A673 (cell line): ENCODE data around the gene MYL6B. TPM values are rescaled to one million over a fixed set of nuclear protein-coding genes. Genes with fewer than 3 reads are reported as not detected.

Source experiments
- BruUV-seq: library from RNA; stranded (reverse); fragments of 400-500 nt; replicated peaks from 2 replicates; lab custom pipeline; 2021; lab: Mats Ljungman, UMichigan
- CTCF ChIA-PET: fragments of 300-600 bp; sonication (Branson Sonifier 250); formaldehyde crosslinking; loops from one replicate; lab custom pipeline; 2022; ENCODE audit warnings: antibody characterized with exemption; lab: Charles Lee
- POLR2A ChIA-PET: fragments of 300-600 bp; sonication (Branson Sonifier 250); formaldehyde crosslinking; loops from one replicate; lab custom pipeline; 2022; ENCODE audit warnings: antibody characterized with exemption; ENCODE audit not compliant: low non-redundant PET; lab: Charles Lee
- DNase-seq: peaks from one replicate; pipeline ENCODE4 v3.0.0-alpha.2; 2015; ENCODE audit warnings: low spot score
- H3K27ac ChIP-seq: fragments of 200-600 bp; sonication (generic); 2 replicates; pipeline ENCODE4 v1.5.1; 2016; ENCODE audit warnings: mixed run types, low read depth, mild to moderate bottlenecking, mixed read lengths, antibody characterized with exemption, low read length; ENCODE audit not compliant: poor library complexity, severe bottlenecking
- H3K27me3 ChIP-seq: fragments of 200-600 bp; sonication (generic); replicated peaks from 2 replicates; pipeline ENCODE4 v1.6.1; 2017; ENCODE audit warnings: mixed run types, low read depth, mild to moderate bottlenecking, mixed read lengths, antibody characterized with exemption, low read length; ENCODE audit not compliant: insufficient read depth, poor library complexity
- H3K36me3 ChIP-seq: fragments of 200-600 bp; sonication (generic); 2 replicates; pipeline ENCODE4 v1.6.1; 2016; ENCODE audit warnings: mixed run types, mild to moderate bottlenecking, mixed read lengths, antibody characterized with exemption, low read length; ENCODE audit not compliant: insufficient read depth, poor library complexity, severe bottlenecking
- H3K4me1 ChIP-seq: fragments of 200-600 bp; sonication (generic); 2 replicates; pipeline ENCODE4 v1.6.1; 2017; ENCODE audit warnings: mixed run types, mild to moderate bottlenecking, mixed read lengths, antibody characterized with exemption, low read length; ENCODE audit not compliant: insufficient read depth, poor library complexity, severe bottlenecking
- H3K4me3 ChIP-seq: fragments of 200-600 bp; sonication (generic); 2 replicates; pipeline ENCODE4 v1.5.1; 2016; ENCODE audit warnings: low read depth, mixed run types, mild to moderate bottlenecking, mixed read lengths, low read length; ENCODE audit not compliant: poor library complexity, severe bottlenecking
- H3K9me3 ChIP-seq: fragments of 200-600 bp; sonication (generic); 2 replicates; pipeline ENCODE4 v1.6.1; 2016; ENCODE audit warnings: mixed run types, low read depth, mild to moderate bottlenecking, mixed read lengths, antibody characterized with exemption, low read length; ENCODE audit not compliant: poor library complexity, severe bottlenecking
- CTCF ChIP-seq: fragments of 300-800, 200-600 bp; sonication (generic); conservative IDR thresholded peaks from 2 replicates; pipeline ENCODE4 v1.5.1; 2017; ENCODE audit warnings: low read depth, mild to moderate bottlenecking, antibody characterized with exemption, low read length, moderate library complexity, mixed read lengths
- EZH2 ChIP-seq: fragments of 200-600 bp; sonication (generic); IDR thresholded peaks from 2 replicates; pipeline ENCODE4 v1.6.1; 2017; ENCODE audit warnings: borderline replicate concordance, low read depth, mild to moderate bottlenecking, mixed read lengths, antibody characterized with exemption, low read length; ENCODE audit not compliant: poor library complexity, severe bottlenecking
- intact Hi-C: fragments of 100-400 bp; cut with micrococcal nuclease; formaldehyde crosslinking; loops from one replicate; pipeline ENCODE4 v1.10.0; 2022; ENCODE audit not compliant: unreplicated experiment
- total RNA-seq: library from RNA; stranded (reverse); gene quantifications from 2 replicates; pipeline ENCODE4 v1.2.3, GENCODE V29; 2021

The MYL6B gene
- total RNA-seq, 1 experiment from 2014 or later, result 180 TPM

- ChIA-PET CTCF (interaction anchor here (0.6 to 2.8 kb wide), 4 partner anchors 15 to 258 kb away, joined by 3 to 17 read pairs (median 8); partner anchors contain the start of genes RNF41 and SMARCC2), POLR2A (interaction anchor here (0.6 kb wide), 1 partner anchor 15 kb away, joined by 3 read pairs; the partner anchor contains the start of gene RNF41)
- peaks cover 5% of the 10 kb centered on the region for H3K4me1 ChIP-seq
- TF ChIP-seq CTCF, result peak; percentile 72
- no peak for TF ChIP-seq EZH2
- H3K4me3 ChIP-seq, result no peak overlapping the region
- H3K36me3 ChIP-seq, result peaks cover 44% of the 10 kb centered on the region
- no peaks in the 10 kb centered on the region for H3K9me3 ChIP-seq
- H3K27ac ChIP-seq, result no peak overlapping the region
- no peaks in the 10 kb centered on the region for H3K27me3 ChIP-seq
- no TSS peak for BruUV-seq
- intact Hi-C loops, result no loop called here
- peak; percentile 56 for DNase-seq
Observed at GRCh38 chr12:56206452-56207166, 54.2 kb downstream of the MYL6B start.

Other genes with a start within 250 kb of the MYL6B start
- gene PYM1, start 224.7 kb upstream of the MYL6B start, total RNA-seq, result 23.8 and 24.6 TPM in 2 replicates
- gene DGKA, start 221.4 kb upstream of the MYL6B start, total RNA-seq, result 10.1 and 13.7 TPM in 2 replicates
- 1.2 and 2.0 TPM in 2 replicates for gene PMEL, start 186.5 kb upstream of the MYL6B start, total RNA-seq
- 103 and 113 TPM in 2 replicates for gene CDK2, start 185.8 kb upstream of the MYL6B start, total RNA-seq
- 73.9 and 78.1 TPM in 2 replicates for gene RAB5B, start 178.5 kb upstream of the MYL6B start, total RNA-seq
- gene SUOX, start 155.3 kb upstream of the MYL6B start, total RNA-seq, result 2.2 and 5.0 TPM in 2 replicates
- gene IKZF4, start 131.5 kb upstream of the MYL6B start, total RNA-seq, result 8.8 and 9.5 TPM in 2 replicates
- 51.9 and 69.9 TPM in 2 replicates for gene RPS26, start 110.7 kb upstream of the MYL6B start, total RNA-seq
- 0.70 and 2.0 TPM in 2 replicates for gene ERBB3, start 72.4 kb upstream of the MYL6B start, total RNA-seq
- gene PA2G4, start 48.0 kb upstream of the MYL6B start, total RNA-seq, result 302 and 327 TPM in 2 replicates
- gene RPL41, start 36.0 kb upstream of the MYL6B start, total RNA-seq, result 3,332 and 3,475 TPM in 2 replicates
- 11.8 and 14.4 TPM in 2 replicates for gene ZC3H10, start 34.3 kb upstream of the MYL6B start, total RNA-seq
- 90.0 and 107 TPM in 2 replicates for gene ESYT1, start 24.3 kb upstream of the MYL6B start, total RNA-seq
- 690 and 789 TPM in 2 replicates for gene MYL6, start 5.8 kb downstream of the MYL6B start, total RNA-seq
- gene SMARCC2, start 36.9 kb downstream of the MYL6B start, total RNA-seq, result 133 and 140 TPM in 2 replicates
- 48.1 and 49.5 TPM in 2 replicates for gene RNF41, start 69.3 kb downstream of the MYL6B start, total RNA-seq
- 67.5 and 73.2 TPM in 2 replicates for gene NABP2, start 71.8 kb downstream of the MYL6B start, total RNA-seq
- gene SLC39A5, start 77.5 kb downstream of the MYL6B start, total RNA-seq, result 0.85 TPM in 1 of 2 replicates, not detected in the other
- 74.6 and 74.7 TPM in 2 replicates for gene ANKRD52, start 105.8 kb downstream of the MYL6B start, total RNA-seq
- gene COQ10A, start 114.4 kb downstream of the MYL6B start, total RNA-seq, result 13.6 and 17.0 TPM in 2 replicates
- 412 and 448 TPM in 2 replicates for gene CS, start 147.7 kb downstream of the MYL6B start, total RNA-seq
- 162 and 166 TPM in 2 replicates for gene CNPY2, start 163.4 kb downstream of the MYL6B start, total RNA-seq
- 46.3 and 64.9 TPM in 2 replicates for gene PAN2, start 181.4 kb downstream of the MYL6B start, total RNA-seq
- gene IL23A, start 186.3 kb downstream of the MYL6B start, total RNA-seq, result not detected in 2 replicates
- 41.0 and 51.1 TPM in 2 replicates for gene STAT2, start 207.5 kb downstream of the MYL6B start, total RNA-seq
- not detected in 2 replicates for gene APOF, start 210.3 kb downstream of the MYL6B start, total RNA-seq